NB4 (cell line): Measurements from ENCODE around the gene PTPRK.

ENCODE experiments used
- DNase-seq: peaks from one replicate; pipeline ENCODE4 v3.0.0; 2010; ENCODE audit warnings: low read depth
- H3K4me3 ChIP-seq: one replicate; pipeline ENCODE4 v1.5.1; 2011; ENCODE audit warnings: mild to moderate bottlenecking, low read depth, low read length, moderate library complexity
- CTCF ChIP-seq: IDR thresholded peaks from one replicate; pipeline ENCODE4 v1.5.1; 2012; ENCODE audit warnings: low read depth, low read length
- MAX ChIP-seq: IDR thresholded peaks from 2 replicates; pipeline ENCODE4 v1.6.1; 2011; ENCODE audit warnings: low read depth, low read length
- MYC ChIP-seq: IDR thresholded peaks from 2 replicates; pipeline ENCODE4 v1.6.1; 2011; ENCODE audit warnings: low read depth, low read length
- POLR2A ChIP-seq: IDR thresholded peaks from 2 replicates; pipeline ENCODE4 v1.6.1; 2011; ENCODE audit warnings: mild to moderate bottlenecking; ENCODE audit not compliant: insufficient read length; ENCODE audit errors: extremely low read depth

The PTPRK gene

GRCh38 chr6:128350416-128351254, 169.8 kb downstream of the PTPRK start:
- no peak for TF ChIP-seq MYC
- TF ChIP-seq POLR2A = no peak
- no peak for TF ChIP-seq MAX
- TF ChIP-seq CTCF = no peak
- no peak for DNase-seq
- no peak overlapping the region for H3K4me3 ChIP-seq

GRCh38 chr6:128347123-128347522, 173.3 kb downstream of the PTPRK start:
- no peak for TF ChIP-seq CTCF
- TF ChIP-seq MAX = no peak
- TF ChIP-seq POLR2A = no peak
- no peak for TF ChIP-seq MYC
- H3K4me3 ChIP-seq = no peak overlapping the region
- no peak for DNase-seq

GRCh38 chr6:128346569-128346968, 173.8 kb downstream of the PTPRK start:
- no peak overlapping the region for H3K4me3 ChIP-seq
- TF ChIP-seq MYC = no peak
- no peak for TF ChIP-seq MAX
- no peak for TF ChIP-seq CTCF
- no peak for TF ChIP-seq POLR2A
- DNase-seq = no peak

GRCh38 chr6:128345278-128345677, 175.1 kb downstream of the PTPRK start:
- no peak for TF ChIP-seq POLR2A
- no peak for TF ChIP-seq MAX
- TF ChIP-seq MYC = no peak
- TF ChIP-seq CTCF = no peak

GRCh38 chr6:128343706-128344105, 176.7 kb downstream of the PTPRK start:
- TF ChIP-seq MAX (no peak), CTCF (no peak), POLR2A (no peak), MYC (no peak)
- no peak for DNase-seq
- H3K4me3 ChIP-seq = no peak overlapping the region

More at GRCh38 chr6:128345278-128345677, 175.1 kb downstream of the PTPRK start:
- H3K4me3 ChIP-seq = no peak overlapping the region
- no peak for DNase-seq
